Activated CD8-positive, alpha-beta memory T cell treated with anti-CD3 and anti-CD28 coated beads, Interleukin-2, amount 50 U/mL, for 24 hours (primary cell): ENCODE results near the gene NCOA6.

Source experiments
- DNase-seq: peaks from one replicate; pipeline ENCODE4 v3.0.0-alpha.2; 2020; ENCODE audit errors: extremely low read depth

NCOA6 gene

DNA sequence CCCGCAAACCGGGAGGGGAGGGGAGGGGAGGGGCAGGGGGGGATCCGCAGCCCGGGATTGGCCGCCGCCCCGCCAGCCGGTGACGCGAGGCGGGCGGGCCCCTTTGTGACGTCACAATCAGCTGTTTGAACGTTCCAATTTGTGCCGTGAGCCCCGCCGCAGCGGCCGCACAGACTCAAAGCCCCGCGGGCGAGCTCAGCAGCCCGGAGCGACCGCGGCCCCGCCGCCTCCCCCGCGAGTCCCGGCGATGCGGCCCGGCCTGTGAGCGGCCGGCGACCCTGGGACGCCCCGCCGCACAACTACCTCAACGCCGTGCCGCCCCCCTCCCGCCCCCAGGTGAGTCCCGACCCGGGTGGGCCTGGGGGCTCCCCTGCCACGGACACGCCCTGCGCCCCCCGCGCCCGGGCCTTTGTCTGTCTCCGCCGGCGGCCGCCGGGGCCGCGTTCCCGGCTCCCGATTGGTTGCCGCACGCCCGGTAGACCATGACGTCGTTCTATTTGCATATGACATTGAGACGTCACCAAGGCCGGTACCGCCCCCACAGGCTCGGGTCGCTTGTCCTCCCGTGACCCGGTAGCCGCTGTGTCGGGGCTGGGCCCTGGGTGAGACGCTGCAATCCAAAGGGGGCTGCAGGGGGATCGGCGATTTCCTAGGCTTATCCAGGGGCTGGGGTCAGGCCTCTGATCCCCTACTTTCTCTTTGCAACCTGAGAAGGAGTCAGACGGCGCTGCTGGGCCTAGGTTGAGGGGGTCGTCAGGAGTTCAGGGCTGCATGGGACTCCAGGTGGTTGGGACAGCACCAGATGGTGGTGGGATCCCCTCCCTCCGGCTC lies 121.1 kb downstream of the NCOA6 start, which contains the start of gene TP53INP2:
TP53INP2 (plus strand) TSS at position 168 of the 831 bp plus-strand sequence. CDS start 4,396 bp downstream, outside the sequence.
- peak; percentile 59 for DNase-seq

GRCh38 chr20:34703424-34704176 lies 121.9 kb downstream of the NCOA6 start:
- DNase-seq = no peak

- DNase-seq = no peak
These were observed 122.4 kb downstream of the NCOA6 start for GRCh38 chr20:34703061-34703423.

DNA sequence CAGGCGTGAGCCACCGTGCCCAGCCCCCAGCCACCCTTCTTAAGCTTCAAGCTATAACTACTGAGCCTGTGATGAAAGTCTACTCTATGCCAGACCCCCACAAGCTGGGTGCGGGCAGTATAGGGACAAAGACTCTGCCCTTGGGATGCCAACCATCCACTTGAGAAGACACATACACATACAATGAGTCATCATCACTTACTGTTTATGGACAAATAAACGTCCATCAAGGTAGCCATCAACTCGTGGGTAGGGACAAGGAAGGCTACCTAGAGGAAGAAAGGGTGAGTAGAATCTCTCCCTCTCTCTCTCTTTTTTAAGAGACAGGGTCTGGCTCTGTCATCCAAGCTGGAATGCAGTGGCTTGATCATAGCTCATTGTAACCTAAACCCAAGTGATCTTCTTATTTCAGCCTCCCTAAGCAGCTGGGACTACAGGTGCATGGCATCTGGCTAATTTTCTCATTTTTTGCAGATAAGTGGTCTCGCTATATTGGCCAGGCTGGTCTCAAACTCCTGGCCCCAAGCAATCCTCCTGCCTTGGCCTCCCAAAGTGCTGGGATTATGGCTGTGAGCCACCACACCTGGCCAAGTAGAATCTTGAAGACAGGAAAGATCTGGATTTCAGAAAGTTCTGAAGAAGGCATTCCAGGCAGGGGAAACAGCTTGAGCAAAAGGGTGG lies 123.9 kb downstream of the NCOA6 start:
- DNase-seq = no peak

DNA sequence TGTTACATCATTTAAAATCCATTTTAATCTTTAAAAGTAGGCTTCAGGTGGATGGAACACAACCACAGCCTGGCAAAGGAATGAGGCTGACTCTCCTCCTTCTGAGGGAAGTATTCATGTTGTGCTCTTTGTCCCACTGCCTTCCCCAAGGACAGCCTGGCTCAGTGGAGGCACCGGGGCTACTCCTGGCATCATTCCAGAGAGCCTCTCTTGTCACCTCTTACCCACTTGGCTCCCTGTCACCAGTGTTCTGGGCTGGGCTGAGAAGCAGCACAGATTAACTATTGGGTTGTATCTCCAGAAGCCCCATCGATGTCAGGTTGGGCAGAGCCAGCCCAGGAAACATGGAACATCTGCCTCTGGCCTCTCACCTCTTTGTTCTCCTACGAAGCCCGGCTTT lies 132.0 kb downstream of the NCOA6 start:
- no peak for DNase-seq

GRCh38 chr20:34691838-34692237 lies 133.6 kb downstream of the NCOA6 start:
- no peak for DNase-seq

DNA sequence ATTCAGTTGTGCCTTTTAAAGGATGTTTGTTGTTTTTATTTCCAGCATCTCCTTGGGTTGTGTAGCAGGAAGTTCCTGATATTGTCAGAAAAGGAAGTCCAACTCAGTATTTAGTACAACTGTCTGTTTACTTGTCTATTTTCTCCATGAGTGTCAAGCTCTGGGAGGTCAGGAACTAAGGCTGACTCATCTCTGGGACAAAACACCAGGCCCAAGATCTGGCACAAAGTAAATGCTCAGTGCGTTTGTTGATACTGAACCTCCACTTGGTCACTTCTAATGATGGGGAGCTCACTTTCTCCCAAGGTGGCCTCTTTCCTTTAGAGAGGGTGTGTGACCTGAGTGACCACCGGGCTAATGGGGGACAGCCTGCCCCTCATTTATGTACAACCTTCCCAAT lies 136.0 kb downstream of the NCOA6 start:
- no peak for DNase-seq

- no peak for DNase-seq
These were observed 141.8 kb downstream of the NCOA6 start for GRCh38 chr20:34683667-34684066.

DNA sequence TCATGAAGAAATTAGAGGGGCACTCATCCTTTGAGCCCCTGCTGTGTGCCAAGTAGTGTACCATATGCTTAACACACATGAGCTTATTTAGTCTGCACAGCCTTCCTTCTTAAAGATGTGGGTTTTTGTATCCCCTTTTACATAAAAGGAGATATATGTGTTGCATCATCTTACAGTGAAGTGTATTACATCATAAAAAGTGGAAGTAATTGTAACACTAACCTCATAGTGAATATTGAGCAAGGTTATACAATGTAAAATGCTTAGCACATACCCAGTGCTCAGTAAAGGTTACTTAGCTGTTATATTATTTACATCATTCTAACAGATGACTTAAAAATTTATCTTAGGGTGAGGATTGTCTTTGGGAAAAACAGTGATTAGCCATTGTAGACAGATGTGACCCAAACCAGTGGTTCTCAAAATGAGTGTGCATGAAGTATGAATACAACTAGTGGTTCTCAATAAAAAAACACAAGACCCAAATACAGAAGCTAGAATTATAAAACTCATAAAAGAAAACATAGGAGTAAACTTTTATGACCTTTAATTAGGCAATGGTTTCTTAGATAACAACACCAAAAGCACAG lies 144.8 kb downstream of the NCOA6 start:
- DNase-seq = no peak

GRCh38 chr20:34676642-34677373 lies 148.6 kb downstream of the NCOA6 start, which contains the start of gene PIGU:
Gene PIGU (minus strand): TSS chr20:34677092. CDS start chr20:34677085, 7 bp downstream.
- peak; percentile 86 for DNase-seq

- no peak for DNase-seq
These were observed 149.3 kb downstream of the NCOA6 start for GRCh38 chr20:34675993-34676641.

- no peak for DNase-seq
These were observed 149.9 kb downstream of the NCOA6 start for GRCh38 chr20:34675561-34675960.

GRCh38 chr20:34673412-34673811 lies 152.0 kb downstream of the NCOA6 start:
- no peak for DNase-seq

- DNase-seq = no peak
These were observed 156.4 kb downstream of the NCOA6 start for GRCh38 chr20:34669094-34669493.
